GM21825 (cell line): ENCODE results near the gene PAIP1.
"Not testable (repeated sequence)": the region's sequence is repeated elsewhere in the genome, so short reads cannot be mapped to it uniquely, and the experiment has no call there.

Experiments used
- ATAC-seq: cut with Tn5 transposase; IDR thresholded peaks from one replicate; pipeline ENCODE4 v1.9.1; 2021; ENCODE audit warnings: mild to moderate bottlenecking, moderate library complexity; ENCODE audit not compliant: unreplicated experiment

The PAIP1 gene

GRCh38 chr5:43523662-43524072 lies 33.2 kb downstream of the PAIP1 start:
- ATAC-seq = no peak

DNA sequence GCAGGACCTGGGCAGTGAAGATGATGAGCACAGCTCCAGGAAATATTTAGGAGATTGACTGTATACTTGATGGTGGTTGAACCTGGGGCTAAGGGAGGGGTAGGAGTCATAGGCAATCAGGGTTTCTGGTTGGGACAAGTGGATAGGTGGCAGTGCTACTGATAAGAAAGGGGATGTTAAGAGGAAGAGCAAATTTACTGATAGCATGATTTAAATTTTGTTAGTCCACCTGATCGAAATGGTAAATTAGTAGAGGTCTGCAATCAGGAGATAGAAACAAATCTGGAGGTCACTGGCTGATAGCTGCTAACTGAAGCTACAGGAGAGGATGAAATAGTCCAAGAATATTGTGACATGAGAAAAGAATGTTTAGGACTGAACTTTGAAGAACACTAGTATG lies 36.3 kb downstream of the PAIP1 start:
- ATAC-seq = no peak

DNA sequence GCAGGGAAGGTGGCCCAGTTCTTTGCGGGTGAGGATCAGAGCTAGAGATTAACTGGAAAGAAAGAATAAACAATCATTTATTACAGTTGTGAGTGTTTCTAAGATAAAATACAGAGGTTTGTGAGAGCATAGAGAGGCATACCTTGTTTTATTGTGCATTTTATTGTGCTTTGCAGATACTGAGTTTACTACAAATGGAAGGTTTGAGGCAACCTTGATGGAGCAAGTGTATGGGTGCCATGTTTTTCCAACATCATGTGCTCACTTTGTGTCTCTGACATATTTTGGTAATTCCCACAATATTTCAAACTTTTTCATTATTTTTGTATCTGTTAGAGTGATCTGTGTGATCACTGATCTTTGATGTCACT lies 41.2 kb downstream of the PAIP1 start:
- ATAC-seq = no peak

DNA sequence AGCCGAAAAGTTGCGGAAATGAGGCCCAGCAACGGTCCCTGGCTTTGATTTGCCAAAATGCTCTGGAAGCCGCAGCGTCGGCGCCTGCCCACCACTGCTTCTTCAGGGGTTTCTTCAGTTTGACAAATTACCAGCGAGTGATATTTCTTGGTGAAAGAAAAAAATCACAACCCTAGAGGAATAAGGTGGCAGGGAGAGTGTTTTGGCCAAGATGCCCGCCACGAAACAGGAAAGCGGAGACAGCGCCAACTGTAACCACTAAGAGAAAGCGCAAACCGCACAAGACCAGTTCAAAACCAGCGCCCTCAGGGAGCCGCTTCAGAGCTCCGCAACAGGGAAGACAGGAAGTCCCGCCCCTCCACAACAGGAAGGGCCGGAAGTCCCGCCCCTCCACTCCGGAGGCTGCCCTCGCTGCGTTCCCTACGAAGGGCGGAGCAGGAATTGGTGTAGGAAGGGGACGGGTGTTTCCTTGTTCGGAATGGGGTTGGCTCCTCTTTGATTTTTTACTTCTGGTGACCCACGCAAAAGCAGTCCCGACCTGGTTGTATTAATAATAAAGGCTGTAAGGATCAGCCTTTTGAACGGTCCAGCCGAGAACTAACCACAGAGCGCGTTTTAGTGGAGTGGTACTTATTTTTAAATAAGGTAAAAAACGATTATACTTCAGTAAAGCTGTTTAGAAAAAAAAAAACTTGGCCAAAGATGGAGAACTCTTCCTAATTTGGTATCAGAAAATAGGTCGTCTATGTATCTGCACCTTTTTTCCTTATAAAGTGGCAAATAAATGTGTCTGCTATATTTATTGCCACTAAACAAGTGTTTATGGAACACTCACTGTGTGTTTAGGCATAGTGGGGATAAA lies 41.8 kb downstream of the PAIP1 start, which contains the start of gene C5orf34:
Gene C5orf34 (minus strand): TSS at position 333 of the 862 bp plus-strand sequence. CDS start 5,809 bp downstream, outside the sequence.
- peak; percentile 99 for ATAC-seq

DNA sequence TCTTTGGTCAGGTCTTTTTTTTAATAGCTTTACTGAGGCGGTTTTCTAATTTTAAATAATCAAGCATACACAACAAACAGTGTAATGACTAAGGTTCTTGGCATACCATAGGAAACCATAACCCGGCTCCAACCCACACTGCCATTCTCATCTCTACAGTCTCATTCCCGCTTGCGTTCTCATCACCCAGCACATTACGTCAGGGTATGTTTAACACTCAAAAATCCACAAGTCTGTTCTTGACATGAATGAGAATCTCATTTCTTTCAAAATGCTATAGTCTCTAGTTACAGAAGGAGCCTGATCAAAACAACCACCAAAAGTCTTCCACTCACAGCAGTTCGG lies 42.4 kb downstream of the PAIP1 start:
- peak; percentile 25 for ATAC-seq

DNA sequence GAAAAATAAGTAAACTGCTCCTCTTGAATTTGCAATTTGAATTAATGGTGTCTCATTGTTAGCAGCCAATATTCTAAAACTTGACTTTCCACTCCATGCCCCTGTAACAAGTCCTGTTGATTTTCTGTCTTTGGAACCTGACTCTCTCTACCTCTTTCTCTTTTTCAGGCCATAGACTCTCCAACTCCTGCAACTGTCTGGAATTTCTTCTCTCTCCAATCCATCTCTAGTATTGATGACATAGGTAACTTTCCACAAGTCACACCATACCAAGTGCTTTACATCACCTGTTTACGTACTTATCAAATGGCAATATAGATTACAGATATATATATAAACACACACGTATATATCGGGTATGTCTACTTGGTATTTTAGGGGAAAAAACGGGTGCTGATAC lies 42.9 kb downstream of the PAIP1 start:
- no peak for ATAC-seq

- ATAC-seq = not testable (repeated sequence)
Measured at GRCh38 chr5:43511062-43511461, 45.8 kb downstream of the PAIP1 start.

- ATAC-seq = no peak
Measured at GRCh38 chr5:43498581-43498980, 58.3 kb downstream of the PAIP1 start.

- no peak for ATAC-seq
Measured at GRCh38 chr5:43497311-43498104, 59.4 kb downstream of the PAIP1 start.

GRCh38 chr5:43491326-43491725 lies 65.6 kb downstream of the PAIP1 start:
- ATAC-seq = no peak

GRCh38 chr5:43486353-43486752 lies 70.5 kb downstream of the PAIP1 start:
- ATAC-seq = no peak

GRCh38 chr5:43485406-43485805 lies 71.5 kb downstream of the PAIP1 start:
- ATAC-seq = no peak

DNA sequence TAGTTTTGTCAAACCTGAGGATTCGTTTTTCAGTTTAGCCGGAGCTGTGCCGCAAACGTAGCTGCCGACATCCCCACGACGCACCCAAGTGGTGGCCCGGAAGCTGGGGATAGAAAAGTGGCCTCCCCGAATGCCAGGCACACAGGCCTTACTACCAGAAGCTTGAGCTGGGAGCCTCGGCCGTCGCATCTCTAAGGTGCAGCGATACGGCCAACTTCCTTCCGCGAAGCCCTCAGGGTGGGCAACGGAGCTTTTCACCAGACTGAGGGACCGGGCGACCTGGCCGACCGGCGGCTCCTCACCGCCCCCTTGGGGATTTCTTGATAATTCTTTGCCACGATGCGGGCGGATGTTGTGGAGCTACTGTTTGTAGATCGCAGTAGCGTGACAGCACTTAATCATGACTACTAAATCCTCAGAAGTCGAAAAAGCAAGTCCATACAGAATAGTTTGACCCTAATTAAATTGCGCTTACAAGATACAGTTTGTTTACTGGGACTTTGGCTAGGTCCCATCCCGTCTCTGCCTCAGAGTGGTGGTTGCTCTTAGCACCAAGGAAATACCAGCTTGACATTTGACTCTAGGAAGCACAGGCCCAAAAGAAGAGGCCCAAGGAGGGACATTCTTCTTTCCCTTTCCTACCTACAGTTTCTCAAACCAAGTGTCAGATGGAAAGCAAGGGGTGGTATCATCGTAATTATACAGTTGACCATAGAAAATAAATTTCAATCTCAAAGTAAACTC lies 72.6 kb downstream of the PAIP1 start:
- ATAC-seq = peak; percentile 72

GRCh38 chr5:43483298-43484105 lies 73.4 kb downstream of the PAIP1 start, which contains the start of gene TMEM267:
Gene TMEM267, minus strand, starts transcription at chr5:43483865. Its CDS starts 29,896 bp downstream, at chr5:43453969.
- ATAC-seq = peak; percentile 94

DNA sequence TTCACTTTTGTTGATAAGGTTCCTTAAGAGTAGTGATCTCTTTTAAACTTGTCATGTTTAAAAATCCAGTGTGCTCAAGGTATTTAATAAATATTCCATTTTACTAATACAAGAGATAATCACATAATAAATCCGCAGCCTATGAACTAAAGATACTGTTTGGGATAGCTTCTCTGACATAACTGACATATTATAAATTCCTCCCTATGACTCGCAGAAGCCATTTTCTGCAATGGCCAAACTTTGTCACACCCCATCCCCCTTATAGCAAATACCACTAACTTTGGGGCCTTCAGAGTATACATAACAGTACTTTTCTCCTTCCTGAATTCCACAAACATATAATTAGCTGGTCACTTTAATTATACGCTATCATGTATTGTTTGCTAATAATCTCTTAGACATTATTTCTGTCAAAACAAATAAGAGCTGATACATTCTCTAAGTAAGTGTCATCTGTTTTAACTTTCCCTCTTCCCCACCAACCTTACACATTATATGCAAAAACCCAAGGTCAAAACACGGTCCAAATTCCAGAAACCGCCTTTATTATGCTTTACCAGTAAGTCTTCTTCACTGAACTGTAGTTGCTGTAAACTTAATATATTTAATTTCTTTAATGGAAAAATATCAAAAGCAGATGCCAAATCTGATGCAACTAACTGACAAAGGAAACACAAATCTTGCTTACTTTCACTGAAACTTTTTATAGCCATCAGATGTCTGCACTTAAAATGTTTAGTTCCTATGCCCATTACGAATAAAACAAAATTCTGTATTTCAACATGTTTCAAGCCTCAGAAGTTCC lies 74.2 kb downstream of the PAIP1 start:
- ATAC-seq = no peak
